ENCODE data around the gene PRRT1.

DNA sequence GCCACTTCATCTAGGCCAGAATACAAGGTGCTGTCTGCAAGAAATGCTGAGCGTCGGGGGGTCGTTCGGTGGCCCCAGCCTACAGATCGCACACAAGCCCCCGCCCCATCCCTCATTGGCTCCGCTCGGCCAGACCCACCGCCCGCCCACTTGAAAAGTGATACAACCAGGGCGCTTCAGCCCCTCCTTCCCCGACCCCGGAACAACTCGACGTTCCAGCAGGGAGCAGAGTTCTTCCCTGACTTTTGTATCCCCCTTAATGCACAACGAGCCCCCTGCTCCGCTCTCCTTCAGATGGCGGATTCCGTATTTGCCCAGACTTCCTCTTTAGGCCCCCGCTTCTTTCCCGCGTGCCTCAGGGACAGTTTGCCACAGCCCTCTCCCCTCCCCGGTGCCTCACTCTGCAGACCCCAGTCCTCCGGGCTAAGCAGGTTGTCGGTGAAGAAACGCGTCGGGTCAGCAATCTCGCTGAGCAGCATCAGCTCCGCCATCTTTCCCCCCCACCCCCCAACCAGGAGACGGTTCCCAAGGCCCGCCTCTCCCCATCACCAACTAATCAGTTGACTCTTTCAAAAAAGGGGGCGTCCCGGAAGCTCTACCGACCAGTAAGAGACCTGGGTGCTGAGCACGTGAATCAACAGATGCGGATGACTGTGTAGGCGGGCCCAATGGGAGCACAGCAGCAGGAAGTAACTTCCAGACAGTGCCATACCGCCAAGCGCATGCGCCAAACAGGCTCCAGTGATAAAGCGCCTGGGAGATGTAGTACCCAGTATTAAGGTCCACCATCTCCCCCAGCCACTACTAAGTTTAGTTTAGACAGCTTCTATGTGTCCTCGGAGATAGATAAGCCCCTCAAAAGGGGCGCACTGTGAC lies 23.8 kb downstream of the PRRT1 start, which contains the start of gene ATF6B:
- TF ChIP-seq, protein P1, sequence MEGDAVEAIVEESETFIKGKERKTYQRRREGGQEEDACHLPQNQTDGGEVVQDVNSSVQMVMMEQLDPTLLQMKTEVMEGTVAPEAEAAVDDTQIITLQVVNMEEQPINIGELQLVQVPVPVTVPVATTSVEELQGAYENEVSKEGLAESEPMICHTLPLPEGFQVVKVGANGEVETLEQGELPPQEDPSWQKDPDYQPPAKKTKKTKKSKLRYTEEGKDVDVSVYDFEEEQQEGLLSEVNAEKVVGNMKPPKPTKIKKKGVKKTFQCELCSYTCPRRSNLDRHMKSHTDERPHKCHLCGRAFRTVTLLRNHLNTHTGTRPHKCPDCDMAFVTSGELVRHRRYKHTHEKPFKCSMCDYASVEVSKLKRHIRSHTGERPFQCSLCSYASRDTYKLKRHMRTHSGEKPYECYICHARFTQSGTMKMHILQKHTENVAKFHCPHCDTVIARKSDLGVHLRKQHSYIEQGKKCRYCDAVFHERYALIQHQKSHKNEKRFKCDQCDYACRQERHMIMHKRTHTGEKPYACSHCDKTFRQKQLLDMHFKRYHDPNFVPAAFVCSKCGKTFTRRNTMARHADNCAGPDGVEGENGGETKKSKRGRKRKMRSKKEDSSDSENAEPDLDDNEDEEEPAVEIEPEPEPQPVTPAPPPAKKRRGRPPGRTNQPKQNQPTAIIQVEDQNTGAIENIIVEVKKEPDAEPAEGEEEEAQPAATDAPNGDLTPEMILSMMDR (IDR thresholded peaks at IDR 0.05; ENCODE audit: insufficient read depth, low read length, poor library complexity, severe bottlenecking) = no peak
- no peak for TF ChIP-seq EZH2phosphoT487 (conservative IDR thresholded peaks at IDR 0.05; ENCODE audit: low read length)

All from SU-DHL-6 (cell line).